Esophagus muscularis mucosa (tissue), 3 donors: Measurements from ENCODE around the gene MYBPC2.
A peak's percentile ranks its signal among the peaks of the same experiment; 100 is the strongest.

Experiments
- EP300 ChIP-seq: sonication (generic); formaldehyde crosslinking; IDR thresholded peaks from one replicate; pipeline ENCODE4 v1.6.1; 2017; ENCODE audit warnings: antibody characterized with exemption
- TF ChIP-seq, protein P1 (sequence below), 3 experiments: fragments of 200-600 bp in 2 of 3; fragments of 450-650 bp in 1 of 3; sonication (generic) in 2 of 3; IDR thresholded peaks; one replicate each; pipeline ENCODE4 v1.5.1; 2017 to 2019; ENCODE audit warnings: antibody characterized with exemption in 3 of 3, mild to moderate bottlenecking in 2 of 3, moderate library complexity in 1 of 3

DNA sequence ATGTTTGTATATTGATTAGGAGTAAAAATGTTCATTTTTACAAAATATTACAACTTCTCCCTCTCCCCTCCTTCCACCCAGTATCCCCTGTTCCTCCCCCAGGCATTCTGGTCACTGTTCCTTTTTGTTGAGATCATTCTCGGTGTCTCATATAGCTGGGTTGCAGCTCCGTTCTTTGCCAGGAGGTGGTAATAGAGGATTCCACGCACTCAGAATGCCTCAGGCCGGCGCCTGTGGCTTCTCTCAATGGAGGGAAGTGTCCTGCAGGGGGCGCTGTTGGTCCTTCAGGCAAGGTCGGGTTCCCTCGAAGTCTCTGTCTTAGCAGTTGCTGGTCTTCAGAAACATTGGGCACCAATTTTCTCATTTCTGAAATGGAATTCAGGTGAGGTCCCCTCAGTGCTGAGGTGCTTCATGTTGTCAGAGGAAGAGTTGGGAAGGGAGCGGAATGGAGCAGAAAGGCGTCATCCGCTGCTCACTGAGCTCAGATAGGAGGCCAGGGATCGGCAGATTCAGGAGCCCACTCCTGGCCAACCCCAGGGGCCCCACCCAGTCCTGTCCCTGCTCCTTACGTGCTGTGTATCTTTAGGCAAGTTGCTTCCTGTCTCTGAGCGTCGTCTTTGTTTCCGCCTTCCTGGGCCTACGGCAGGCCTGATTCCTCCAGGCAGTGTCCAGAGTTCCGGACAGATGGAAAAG lies 54.3 kb downstream of the MYBPC2 start:
- TF ChIP-seq, protein P1, sequence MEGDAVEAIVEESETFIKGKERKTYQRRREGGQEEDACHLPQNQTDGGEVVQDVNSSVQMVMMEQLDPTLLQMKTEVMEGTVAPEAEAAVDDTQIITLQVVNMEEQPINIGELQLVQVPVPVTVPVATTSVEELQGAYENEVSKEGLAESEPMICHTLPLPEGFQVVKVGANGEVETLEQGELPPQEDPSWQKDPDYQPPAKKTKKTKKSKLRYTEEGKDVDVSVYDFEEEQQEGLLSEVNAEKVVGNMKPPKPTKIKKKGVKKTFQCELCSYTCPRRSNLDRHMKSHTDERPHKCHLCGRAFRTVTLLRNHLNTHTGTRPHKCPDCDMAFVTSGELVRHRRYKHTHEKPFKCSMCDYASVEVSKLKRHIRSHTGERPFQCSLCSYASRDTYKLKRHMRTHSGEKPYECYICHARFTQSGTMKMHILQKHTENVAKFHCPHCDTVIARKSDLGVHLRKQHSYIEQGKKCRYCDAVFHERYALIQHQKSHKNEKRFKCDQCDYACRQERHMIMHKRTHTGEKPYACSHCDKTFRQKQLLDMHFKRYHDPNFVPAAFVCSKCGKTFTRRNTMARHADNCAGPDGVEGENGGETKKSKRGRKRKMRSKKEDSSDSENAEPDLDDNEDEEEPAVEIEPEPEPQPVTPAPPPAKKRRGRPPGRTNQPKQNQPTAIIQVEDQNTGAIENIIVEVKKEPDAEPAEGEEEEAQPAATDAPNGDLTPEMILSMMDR (IDR thresholded peaks at IDR 0.05), result peak in 1 of 3 experiments; percentile 28
- TF ChIP-seq EP300, result no peak
